ENCODE measurements around the gene TDRD6. TPM values are rescaled to one million over a fixed set of nuclear protein-coding genes. Genes with fewer than 3 reads are reported as not detected.

TDRD6 gene
- total RNA-seq, 2 experiments from 2014 or later = not detected

DNA sequence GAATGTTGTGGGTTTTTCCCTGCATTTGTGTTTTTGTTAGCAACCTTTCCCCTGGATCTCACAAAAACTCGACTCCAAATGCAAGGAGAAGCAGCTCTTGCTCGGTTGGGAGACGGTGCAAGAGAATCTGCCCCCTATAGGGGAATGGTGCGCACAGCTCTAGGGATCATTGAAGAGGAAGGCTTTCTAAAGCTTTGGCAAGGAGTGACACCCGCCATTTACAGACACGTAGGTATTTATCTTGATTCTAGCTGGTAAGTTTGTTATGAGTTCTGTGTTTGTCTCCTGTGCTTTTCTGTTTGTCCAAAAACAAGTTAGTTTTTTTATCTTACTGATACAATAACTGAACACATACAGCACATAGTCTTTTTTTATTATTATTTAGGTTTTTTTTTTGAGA lies 31.9 kb upstream of the TDRD6 start:
- no peak for DNase-seq
- Mint-ChIP-seq H3K4me1 (peaks cover 9% of the 10 kb centered on the region), H3K4me3 (no peak overlapping the region), H3K9me3 (no peaks in the 10 kb centered on the region), H3K27me3 (peaks cover 51% of the 10 kb centered on the region), H3K36me3 (no peaks in the 10 kb centered on the region), H3K27ac (no peak overlapping the region)

DNA sequence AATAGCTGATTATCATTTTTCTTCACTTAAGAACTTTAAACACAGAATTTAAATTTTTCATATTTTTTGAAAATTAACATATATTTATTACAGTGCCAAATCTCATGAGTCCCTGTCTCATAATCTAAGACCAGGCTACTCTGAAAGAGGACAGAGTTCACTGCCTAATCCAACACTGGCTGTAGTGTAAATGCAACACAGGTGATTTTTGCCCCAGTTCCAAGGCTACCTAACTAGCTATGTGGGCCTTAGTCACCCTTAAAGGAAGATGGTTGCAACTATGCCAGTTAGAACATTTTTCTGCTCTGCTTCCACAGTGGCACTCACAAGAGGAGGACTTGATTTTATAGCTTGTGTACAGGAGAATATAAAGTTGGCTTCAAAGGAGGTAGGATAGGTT lies 30.0 kb upstream of the TDRD6 start:
- Mint-ChIP-seq H3K4me1 (peaks cover under 1% of the 10 kb centered on the region), H3K9me3 (no peaks in the 10 kb centered on the region), H3K27ac (no peak overlapping the region), H3K27me3 (peaks cover 34% of the 10 kb centered on the region), H3K4me3 (no peak overlapping the region), H3K36me3 (no peaks in the 10 kb centered on the region)
- no peak for DNase-seq

DNA sequence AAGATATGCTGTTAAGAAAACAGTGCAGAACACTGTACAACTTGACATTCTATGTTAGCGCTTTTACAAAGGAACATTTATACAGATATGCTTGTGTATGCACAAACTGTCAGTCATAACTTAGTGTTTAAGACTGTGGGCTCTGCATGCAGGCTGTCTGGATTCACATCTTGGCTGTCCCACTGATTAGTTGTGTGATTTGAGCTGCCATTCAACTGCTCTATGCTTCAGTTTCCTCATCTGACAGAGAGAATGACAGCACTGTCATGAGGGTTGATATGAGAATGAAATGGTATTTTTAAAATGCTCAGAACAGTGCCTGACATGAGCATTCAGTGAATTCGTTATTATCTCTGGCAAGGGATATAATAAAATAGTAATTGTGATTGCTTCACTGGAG lies 26.2 kb upstream of the TDRD6 start:
- no peak for DNase-seq
- Mint-ChIP-seq H3K4me1 (no peaks in the 10 kb centered on the region), H3K27ac (no peak overlapping the region), H3K36me3 (no peaks in the 10 kb centered on the region), H3K9me3 (no peaks in the 10 kb centered on the region), H3K4me3 (no peak overlapping the region), H3K27me3 (peaks cover 3% of the 10 kb centered on the region)

DNA sequence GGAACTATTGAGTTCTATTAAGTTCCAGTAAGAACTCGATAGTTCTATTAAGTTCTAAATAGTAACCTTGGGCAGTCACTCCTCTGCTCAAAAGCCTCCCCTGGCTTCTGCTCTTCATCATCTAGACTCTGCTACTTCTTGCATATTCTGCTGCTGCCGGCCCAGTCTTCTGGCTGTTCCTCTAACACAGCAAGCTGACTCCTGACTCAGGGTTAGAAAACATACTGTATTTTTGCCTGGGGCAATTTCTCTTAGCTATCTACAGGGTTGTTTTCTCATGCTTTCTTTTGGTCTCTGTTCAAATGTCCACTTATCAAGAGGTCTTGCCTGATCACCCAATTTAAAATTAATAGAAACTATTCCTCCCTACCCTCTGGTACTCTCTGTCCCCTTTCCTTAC lies 20.3 kb upstream of the TDRD6 start:
- no peaks in the 10 kb centered on the region for H3K4me1 Mint-ChIP-seq
- H3K27me3 Mint-ChIP-seq = peaks cover 6% of the 10 kb centered on the region

DNA sequence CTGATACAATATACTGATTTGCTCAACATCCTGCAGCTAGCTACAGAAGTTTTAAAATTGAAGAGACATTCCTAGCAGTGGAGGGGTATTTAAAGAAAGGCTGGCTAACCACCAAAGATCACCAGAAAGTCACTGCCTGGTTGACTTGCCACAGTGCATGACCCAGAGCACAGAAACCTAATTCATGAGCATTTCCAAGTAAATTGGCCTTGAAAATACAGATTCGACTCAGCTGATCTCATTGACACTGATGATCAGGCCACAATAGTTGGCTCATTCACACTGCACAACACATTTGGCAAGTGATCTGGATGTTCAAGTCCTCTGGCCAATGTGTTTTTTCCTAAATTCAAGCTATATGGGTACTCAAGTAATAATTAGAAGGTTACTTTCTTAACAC lies 13.3 kb upstream of the TDRD6 start:
- no peaks in the 10 kb centered on the region for H3K9me3 Mint-ChIP-seq
- H3K4me3 Mint-ChIP-seq = no peak overlapping the region
- no peaks in the 10 kb centered on the region for H3K27me3 Mint-ChIP-seq
- no peak for DNase-seq
- no peak overlapping the region for H3K27ac Mint-ChIP-seq
- no peaks in the 10 kb centered on the region for H3K4me1 Mint-ChIP-seq
- no peaks in the 10 kb centered on the region for H3K36me3 Mint-ChIP-seq

More for the DNA sequence above, 20.3 kb upstream of the TDRD6 start:
- Mint-ChIP-seq H3K27ac (no peak overlapping the region), H3K9me3 (no peaks in the 10 kb centered on the region), H3K4me3 (no peak overlapping the region), H3K36me3 (no peaks in the 10 kb centered on the region)
- DNase-seq = no peak

DNA sequence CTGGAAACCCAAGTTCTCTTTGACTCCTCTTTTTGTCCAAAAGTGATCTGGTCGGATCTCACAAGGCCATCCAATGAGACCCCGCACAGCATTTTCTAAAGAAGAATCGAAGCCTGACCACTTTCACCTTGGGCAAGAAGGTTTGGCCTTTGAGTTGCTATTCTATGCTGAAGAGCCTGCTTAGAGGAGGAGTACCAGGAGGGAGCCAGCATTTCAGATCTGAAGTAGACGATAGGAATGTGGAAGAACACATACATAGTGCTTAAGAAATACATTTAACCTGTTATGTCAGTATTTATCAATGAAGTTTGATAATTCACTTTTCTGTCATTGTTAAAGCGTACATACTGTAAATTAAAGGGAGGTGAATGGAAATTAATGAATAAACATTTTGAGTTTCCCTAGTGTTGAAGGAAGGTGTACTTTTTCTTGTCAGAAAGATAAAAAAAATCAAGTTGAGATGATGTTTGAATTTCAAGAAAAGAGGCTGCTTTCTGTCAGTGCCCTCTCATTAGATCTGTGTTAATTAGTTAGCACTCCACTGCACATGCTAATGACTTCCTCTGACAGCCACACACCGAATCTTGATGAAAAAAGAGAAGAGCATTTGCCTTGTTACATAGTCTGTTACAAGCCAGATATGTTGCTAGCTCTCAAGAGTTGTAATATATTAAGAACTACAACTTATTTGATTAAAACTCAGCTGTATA lies 10.9 kb upstream of the TDRD6 start:
- no peaks in the 10 kb centered on the region for H3K9me3 Mint-ChIP-seq
- peaks cover 15% of the 10 kb centered on the region for H3K27me3 Mint-ChIP-seq
- no peak for DNase-seq
- no peaks in the 10 kb centered on the region for H3K36me3 Mint-ChIP-seq
- no peaks in the 10 kb centered on the region for H3K4me1 Mint-ChIP-seq
- H3K4me3 Mint-ChIP-seq = no peak overlapping the region
- H3K27ac Mint-ChIP-seq = no peak overlapping the region

DNA sequence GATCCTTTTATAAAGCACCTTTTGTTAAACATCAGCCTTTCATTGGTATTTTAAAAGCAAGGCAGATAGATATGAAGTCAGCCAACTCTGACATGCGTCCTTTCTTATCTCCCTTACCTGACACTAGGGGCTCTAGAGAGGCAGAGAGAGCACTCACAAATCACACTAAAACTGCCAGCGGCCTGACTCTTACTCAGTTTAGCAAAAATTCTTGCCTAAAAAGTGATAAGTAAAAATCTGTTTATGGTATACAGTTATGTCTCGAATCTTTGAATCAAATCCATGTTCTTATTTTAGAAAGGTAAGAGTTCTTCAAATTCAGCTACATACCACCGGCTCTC lies 10.4 kb upstream of the TDRD6 start:
- no peaks in the 10 kb centered on the region for H3K9me3 Mint-ChIP-seq
- peaks cover 15% of the 10 kb centered on the region for H3K27me3 Mint-ChIP-seq
- H3K27ac Mint-ChIP-seq = no peak overlapping the region
- H3K4me1 Mint-ChIP-seq = no peaks in the 10 kb centered on the region
- no peak overlapping the region for H3K4me3 Mint-ChIP-seq
- H3K36me3 Mint-ChIP-seq = no peaks in the 10 kb centered on the region
- DNase-seq = no peak

DNA sequence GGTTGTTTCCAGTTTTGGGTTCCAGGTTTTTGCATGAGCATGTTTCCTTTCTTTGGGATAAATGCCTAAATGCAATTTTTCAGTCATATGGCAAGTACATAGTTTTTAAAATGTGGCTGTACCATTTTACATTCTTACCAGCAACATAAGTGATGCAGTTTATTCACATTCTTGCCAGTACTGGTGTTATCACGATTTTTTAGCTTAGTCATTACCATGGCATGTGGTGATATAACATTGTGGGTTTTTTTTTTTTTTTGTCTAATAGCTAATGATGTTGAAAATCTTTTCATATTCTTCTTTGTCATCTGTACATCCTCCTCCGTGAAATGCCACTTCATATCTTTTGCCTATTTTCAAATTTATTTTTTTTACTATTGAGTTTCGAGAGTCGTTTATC lies 2.9 kb upstream of the TDRD6 start:
- DNase-seq = no peak
- H3K27me3 Mint-ChIP-seq = peaks cover 20% of the 10 kb centered on the region
- H3K9me3 Mint-ChIP-seq = no peaks in the 10 kb centered on the region
- H3K4me3 Mint-ChIP-seq = no peak overlapping the region
- no peak overlapping the region for H3K27ac Mint-ChIP-seq
- H3K4me1 Mint-ChIP-seq = no peaks in the 10 kb centered on the region
- H3K36me3 Mint-ChIP-seq = no peaks in the 10 kb centered on the region

DNA sequence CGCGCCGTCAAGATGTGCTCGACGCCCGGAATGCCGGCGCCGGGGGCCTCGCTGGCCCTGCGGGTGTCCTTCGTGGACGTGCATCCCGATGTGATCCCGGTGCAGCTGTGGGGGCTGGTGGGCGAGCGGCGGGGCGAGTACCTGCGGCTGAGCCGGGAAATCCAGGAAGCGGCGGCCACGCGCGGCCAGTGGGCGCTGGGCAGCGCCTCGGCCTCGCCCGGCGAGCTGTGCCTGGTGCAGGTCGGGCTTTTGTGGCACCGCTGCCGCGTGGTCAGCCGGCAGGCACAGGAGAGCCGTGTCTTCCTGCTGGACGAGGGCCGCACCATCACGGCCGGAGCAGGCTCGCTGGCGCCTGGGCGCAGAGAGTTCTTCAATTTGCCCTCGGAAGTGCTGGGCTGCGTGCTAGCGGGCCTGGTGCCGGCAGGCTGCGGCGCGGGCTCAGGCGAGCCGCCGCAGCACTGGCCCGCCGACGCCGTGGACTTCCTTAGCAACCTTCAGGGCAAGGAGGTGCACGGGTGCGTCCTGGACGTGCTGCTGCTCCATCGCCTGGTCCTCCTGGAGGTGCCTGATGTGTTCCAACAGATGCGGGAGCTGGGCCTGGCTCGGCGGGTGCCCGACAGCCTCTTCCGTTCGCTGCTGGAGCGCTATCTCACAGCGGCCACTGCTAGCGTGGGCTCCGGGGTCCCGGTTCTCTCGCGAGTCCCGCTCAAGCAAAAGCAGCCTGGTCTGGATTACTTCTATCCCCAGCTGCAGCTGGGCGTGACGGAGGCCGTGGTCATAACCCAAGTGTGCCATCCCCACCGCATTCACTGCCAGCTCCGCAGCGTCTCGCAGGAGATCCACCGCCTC lies 656 bp downstream of the TDRD6 start:
- Mint-ChIP-seq H3K27me3 (peaks cover 7% of the 10 kb centered on the region), H3K36me3 (no peaks in the 10 kb centered on the region), H3K9me3 (no peaks in the 10 kb centered on the region), H3K4me1 (no peaks in the 10 kb centered on the region), H3K4me3 (no peak overlapping the region), H3K27ac (no peak overlapping the region)
- DNase-seq = no peak

DNA sequence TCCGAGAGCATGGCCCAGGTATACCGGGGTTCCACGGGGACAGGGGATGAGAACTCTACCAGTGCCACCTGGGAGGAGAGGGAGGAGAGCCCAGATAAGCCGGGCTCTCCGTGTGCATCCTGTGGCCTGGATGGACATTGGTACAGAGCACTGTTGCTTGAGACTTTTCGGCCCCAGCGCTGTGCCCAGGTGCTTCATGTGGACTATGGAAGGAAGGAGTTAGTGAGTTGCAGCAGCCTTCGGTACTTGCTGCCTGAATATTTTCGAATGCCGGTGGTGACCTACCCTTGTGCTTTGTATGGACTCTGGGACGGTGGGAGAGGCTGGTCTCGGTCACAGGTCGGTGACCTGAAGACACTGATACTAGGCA lies 1.3 kb downstream of the TDRD6 start:
- no peak for DNase-seq
- no peaks in the 10 kb centered on the region for H3K4me1 Mint-ChIP-seq

DNA sequence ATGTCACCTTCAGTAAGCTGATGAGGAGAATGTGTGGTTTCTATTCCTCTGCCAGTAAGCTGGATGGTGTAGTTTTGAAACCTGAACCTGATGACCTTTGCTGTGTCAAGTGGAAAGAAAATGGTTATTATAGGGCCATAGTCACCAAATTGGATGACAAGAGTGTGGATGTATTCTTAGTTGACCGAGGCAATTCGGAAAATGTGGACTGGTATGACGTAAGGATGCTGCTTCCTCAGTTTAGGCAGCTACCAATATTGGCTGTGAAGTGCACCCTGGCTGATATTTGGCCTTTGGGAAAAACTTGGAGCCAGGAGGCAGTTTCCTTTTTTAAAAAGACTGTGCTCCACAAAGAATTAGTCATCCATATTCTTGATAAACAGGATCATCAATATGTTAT lies 2.0 kb downstream of the TDRD6 start:
- Mint-ChIP-seq H3K4me3 (no peak overlapping the region), H3K36me3 (no peaks in the 10 kb centered on the region), H3K27me3 (peaks cover 14% of the 10 kb centered on the region), H3K4me1 (no peaks in the 10 kb centered on the region), H3K9me3 (no peaks in the 10 kb centered on the region), H3K27ac (no peak overlapping the region)
- DNase-seq = no peak

More for the DNA sequence above, 1.3 kb downstream of the TDRD6 start:
- Mint-ChIP-seq H3K9me3 (no peaks in the 10 kb centered on the region), H3K27ac (no peak overlapping the region), H3K36me3 (no peaks in the 10 kb centered on the region), H3K27me3 (peaks cover 11% of the 10 kb centered on the region), H3K4me3 (no peak overlapping the region)

DNA sequence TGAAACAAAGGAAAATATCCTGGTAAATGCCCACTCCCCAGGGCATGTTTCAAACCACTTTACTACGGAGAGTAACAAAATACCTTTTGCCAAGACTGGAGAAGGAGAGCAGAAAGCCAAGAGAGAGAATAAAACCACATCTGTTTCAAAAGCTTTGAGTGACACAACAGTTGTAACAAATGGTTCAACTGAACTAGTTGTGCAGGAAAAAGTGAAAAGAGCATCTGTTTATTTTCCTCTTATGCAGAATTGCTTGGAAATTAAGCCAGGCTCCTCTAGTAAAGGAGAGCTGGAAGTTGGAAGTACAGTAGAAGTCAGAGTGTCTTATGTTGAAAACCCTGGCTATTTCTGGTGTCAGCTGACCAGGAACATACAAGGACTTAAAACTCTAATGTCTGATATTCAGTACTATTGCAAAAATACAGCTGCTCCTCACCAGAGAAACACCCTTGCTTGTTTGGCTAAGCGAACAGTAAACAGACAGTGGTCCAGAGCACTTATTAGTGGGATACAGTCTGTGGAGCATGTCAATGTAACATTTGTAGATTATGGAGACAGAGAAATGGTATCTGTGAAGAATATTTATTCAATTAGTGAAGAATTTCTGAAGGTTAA lies 2.6 kb downstream of the TDRD6 start:
- Mint-ChIP-seq H3K36me3 (no peaks in the 10 kb centered on the region), H3K9me3 (no peaks in the 10 kb centered on the region), H3K4me1 (no peaks in the 10 kb centered on the region), H3K27me3 (peaks cover 14% of the 10 kb centered on the region), H3K4me3 (no peak overlapping the region), H3K27ac (no peak overlapping the region)
- DNase-seq = no peak

DNA sequence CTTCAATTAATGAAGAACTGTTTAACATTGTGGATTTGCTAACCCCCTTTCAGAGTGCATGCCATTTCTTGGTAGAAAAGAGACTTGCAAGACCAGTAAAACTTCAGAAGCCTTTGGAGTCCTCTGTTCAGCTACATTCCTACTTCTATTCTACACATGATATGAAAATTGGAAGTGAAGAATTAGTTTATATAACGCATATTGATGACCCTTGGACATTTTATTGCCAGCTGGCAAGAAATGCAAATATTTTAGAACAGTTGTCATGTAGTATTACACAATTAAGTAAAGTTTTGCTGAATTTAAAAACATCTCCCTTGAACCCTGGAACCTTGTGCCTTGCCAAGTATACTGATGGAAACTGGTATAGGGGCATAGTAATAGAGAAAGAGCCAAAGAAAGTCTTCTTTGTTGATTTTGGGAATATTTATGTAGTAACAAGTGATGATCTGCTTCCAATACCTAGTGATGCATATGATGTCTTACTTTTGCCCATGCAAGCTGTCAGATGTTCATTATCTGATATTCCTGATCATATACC lies 3.3 kb downstream of the TDRD6 start:
- Mint-ChIP-seq H3K9me3 (no peaks in the 10 kb centered on the region), H3K27me3 (peaks cover 14% of the 10 kb centered on the region), H3K4me3 (no peak overlapping the region), H3K4me1 (no peaks in the 10 kb centered on the region), H3K36me3 (no peaks in the 10 kb centered on the region), H3K27ac (no peak overlapping the region)
- no peak for DNase-seq

DNA sequence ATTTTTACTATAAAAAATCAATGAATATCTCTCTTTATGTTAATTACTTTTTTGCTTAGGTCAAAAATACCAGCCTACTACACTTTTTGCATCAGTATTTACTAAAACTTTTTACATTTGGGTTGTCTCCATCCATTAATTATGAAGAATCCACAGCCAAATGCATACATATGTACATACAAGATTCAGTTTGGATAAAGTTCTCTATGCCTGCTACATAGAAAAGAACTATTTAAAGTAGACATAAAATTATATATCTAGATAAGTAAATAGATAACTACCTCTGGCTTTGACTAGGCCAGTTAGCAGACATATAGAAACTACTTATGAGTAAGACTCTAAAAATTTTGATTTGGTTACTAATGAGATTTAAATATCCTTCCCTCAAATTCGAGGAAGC lies 12.3 kb downstream of the TDRD6 start:
- Mint-ChIP-seq H3K4me1 (no peaks in the 10 kb centered on the region), H3K9me3 (no peaks in the 10 kb centered on the region), H3K27ac (no peak overlapping the region), H3K27me3 (peaks cover 39% of the 10 kb centered on the region), H3K36me3 (no peaks in the 10 kb centered on the region), H3K4me3 (no peak overlapping the region)
- no peak for DNase-seq

DNA sequence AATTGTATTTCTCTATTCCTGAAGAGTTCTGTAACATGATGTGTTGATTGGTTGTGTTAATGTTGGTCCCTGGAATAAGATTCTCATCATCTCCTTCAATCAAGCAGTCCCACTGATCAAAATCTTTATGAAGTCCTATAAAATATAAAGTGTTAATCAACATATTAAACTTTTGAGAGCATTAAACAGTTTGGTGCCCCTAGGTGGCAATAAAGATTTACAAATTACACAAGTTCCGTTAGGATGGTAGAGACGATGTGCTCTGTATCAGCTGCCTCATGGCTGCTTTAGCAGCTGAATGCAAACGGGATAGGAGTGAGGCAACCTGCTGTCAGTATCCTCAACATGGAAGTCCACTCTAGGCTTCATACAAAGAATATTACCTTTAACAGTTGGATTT lies 16.9 kb downstream of the TDRD6 start:
- no peaks in the 10 kb centered on the region for H3K9me3 Mint-ChIP-seq
- H3K27ac Mint-ChIP-seq = no peak overlapping the region
- DNase-seq = no peak
- H3K27me3 Mint-ChIP-seq = peaks cover 49% of the 10 kb centered on the region
- no peaks in the 10 kb centered on the region for H3K4me1 Mint-ChIP-seq
- H3K36me3 Mint-ChIP-seq = no peaks in the 10 kb centered on the region
- no peak overlapping the region for H3K4me3 Mint-ChIP-seq
